ENCODE measurements around the gene SLX9.

The SLX9 gene

GRCh38 chr21:44930543-44930981, 9.3 kb upstream of the SLX9 start:
- DNase-seq (ENCODE audit: low spot score) = no peak

GRCh38 chr21:44931137-44931500, 8.7 kb upstream of the SLX9 start:
- no peak for DNase-seq (ENCODE audit: low spot score)

- DNase-seq (ENCODE audit: low spot score) = no peak
Measured at GRCh38 chr21:44931501-44932407, 8.1 kb upstream of the SLX9 start.

GRCh38 chr21:44932408-44933181, 7.2 kb upstream of the SLX9 start:
- no peak for DNase-seq (ENCODE audit: low spot score)

- no peak for DNase-seq (ENCODE audit: low spot score)
Measured at GRCh38 chr21:44933199-44933917, 6.5 kb upstream of the SLX9 start.

- no peak for DNase-seq (ENCODE audit: low spot score)
Measured at GRCh38 chr21:44933918-44934260, 5.9 kb upstream of the SLX9 start.

GRCh38 chr21:44934276-44934675, 5.6 kb upstream of the SLX9 start:
- no peak for DNase-seq (ENCODE audit: low spot score)

- DNase-seq (ENCODE audit: low spot score) = no peak
Measured at GRCh38 chr21:44934797-44935532, 4.9 kb upstream of the SLX9 start.

- no peak for DNase-seq (ENCODE audit: low spot score)
Measured at GRCh38 chr21:44935533-44935927, 4.3 kb upstream of the SLX9 start.

- no peak for DNase-seq (ENCODE audit: low spot score)
Measured at GRCh38 chr21:44938772-44939531, 877 bp upstream of the SLX9 start.

- no peak for DNase-seq (ENCODE audit: low spot score)
Measured at GRCh38 chr21:44940116-44940631, 345 bp downstream of the SLX9 start.

- DNase-seq (ENCODE audit: low spot score) = no peak
Measured at GRCh38 chr21:44941567-44941966, 1.7 kb downstream of the SLX9 start.

GRCh38 chr21:44942566-44942965, 2.7 kb downstream of the SLX9 start:
- no peak for DNase-seq (ENCODE audit: low spot score)

- DNase-seq (ENCODE audit: low spot score) = no peak
Measured at GRCh38 chr21:44943005-44943685, 3.3 kb downstream of the SLX9 start.

GRCh38 chr21:44943686-44944550, 4.1 kb downstream of the SLX9 start:
- DNase-seq (ENCODE audit: low spot score) = no peak

GRCh38 chr21:44944596-44944995, 4.8 kb downstream of the SLX9 start:
- no peak for DNase-seq (ENCODE audit: low spot score)

GRCh38 chr21:44946254-44947041, 6.6 kb downstream of the SLX9 start:
- no peak for DNase-seq (ENCODE audit: low spot score)

GRCh38 chr21:44947111-44947929, 7.5 kb downstream of the SLX9 start:
- no peak for DNase-seq (ENCODE audit: low spot score)

Data from pons (tissue), 1 donor.